Sigmoid colon (tissue), 3 donors: ENCODE measurements around the gene TEX13D.

Experiments used
- POLR2A ChIP-seq, 2 donors: fragments of 450-650 bp; IDR thresholded peaks; one replicate each; pipeline ENCODE4 v1.6.1; 2016; ENCODE audit warnings: antibody characterized with exemption in 2 of 2, mild to moderate bottlenecking in 2 of 2, moderate library complexity in 2 of 2
- TF ChIP-seq, protein P1 (sequence below), 4 experiments: fragments of 450-650 bp in 3 of 4; fragments of 200-600 bp in 1 of 4; IDR thresholded peaks; one replicate each; pipeline ENCODE4 v1.5.1; 2016 to 2019; ENCODE audit warnings: antibody characterized with exemption in 4 of 4, mild to moderate bottlenecking in 3 of 4, moderate library complexity in 2 of 4

DNA sequence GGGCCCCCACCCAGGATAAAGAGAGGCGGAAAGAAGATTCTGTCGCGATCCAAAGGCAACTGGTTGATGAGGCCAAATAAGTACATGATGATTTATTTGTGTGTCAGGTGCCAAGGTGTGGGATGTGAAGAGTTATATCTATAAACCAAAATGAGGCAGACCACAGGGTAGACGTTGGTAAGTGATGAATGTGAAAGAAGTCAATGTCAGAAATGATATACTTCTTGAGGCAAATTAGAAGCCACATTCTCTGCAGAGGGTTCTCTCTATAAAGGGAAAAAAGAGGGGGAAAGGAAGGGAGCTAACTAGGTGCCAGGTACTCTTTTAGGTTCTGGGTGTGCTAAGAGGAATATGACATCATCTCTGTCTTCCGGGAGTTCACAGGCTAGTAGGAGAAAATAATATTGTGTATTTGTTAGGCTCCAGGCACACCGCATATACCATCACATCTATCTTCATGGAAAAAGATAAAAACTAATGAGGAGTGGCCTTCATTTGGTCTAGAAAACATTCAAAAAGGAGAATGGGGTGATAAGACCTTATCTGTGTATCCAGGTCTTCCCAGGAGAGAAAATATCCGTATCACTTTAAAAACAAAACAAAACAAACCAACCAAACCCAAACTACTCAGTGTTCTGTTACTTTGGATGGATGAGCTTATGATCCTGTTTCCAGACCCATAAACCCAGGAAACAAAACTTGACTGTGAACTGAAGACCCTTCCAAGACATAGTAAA, 9.1 kb downstream of the TEX13D start:
- TF ChIP-seq, protein P1, sequence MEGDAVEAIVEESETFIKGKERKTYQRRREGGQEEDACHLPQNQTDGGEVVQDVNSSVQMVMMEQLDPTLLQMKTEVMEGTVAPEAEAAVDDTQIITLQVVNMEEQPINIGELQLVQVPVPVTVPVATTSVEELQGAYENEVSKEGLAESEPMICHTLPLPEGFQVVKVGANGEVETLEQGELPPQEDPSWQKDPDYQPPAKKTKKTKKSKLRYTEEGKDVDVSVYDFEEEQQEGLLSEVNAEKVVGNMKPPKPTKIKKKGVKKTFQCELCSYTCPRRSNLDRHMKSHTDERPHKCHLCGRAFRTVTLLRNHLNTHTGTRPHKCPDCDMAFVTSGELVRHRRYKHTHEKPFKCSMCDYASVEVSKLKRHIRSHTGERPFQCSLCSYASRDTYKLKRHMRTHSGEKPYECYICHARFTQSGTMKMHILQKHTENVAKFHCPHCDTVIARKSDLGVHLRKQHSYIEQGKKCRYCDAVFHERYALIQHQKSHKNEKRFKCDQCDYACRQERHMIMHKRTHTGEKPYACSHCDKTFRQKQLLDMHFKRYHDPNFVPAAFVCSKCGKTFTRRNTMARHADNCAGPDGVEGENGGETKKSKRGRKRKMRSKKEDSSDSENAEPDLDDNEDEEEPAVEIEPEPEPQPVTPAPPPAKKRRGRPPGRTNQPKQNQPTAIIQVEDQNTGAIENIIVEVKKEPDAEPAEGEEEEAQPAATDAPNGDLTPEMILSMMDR (IDR thresholded peaks at IDR 0.05) = no peak
- TF ChIP-seq POLR2A (IDR thresholded peaks at IDR 0.05) = no peak
